Measurements from ENCODE around the gene TUBB2A.
A peak's percentile ranks its signal among the peaks of the same experiment; 100 is the strongest.
"Not testable (repeated sequence)": the region's sequence is repeated elsewhere in the genome, so short reads cannot be mapped to it uniquely, and the experiment has no call there.

TUBB2A gene

DNA sequence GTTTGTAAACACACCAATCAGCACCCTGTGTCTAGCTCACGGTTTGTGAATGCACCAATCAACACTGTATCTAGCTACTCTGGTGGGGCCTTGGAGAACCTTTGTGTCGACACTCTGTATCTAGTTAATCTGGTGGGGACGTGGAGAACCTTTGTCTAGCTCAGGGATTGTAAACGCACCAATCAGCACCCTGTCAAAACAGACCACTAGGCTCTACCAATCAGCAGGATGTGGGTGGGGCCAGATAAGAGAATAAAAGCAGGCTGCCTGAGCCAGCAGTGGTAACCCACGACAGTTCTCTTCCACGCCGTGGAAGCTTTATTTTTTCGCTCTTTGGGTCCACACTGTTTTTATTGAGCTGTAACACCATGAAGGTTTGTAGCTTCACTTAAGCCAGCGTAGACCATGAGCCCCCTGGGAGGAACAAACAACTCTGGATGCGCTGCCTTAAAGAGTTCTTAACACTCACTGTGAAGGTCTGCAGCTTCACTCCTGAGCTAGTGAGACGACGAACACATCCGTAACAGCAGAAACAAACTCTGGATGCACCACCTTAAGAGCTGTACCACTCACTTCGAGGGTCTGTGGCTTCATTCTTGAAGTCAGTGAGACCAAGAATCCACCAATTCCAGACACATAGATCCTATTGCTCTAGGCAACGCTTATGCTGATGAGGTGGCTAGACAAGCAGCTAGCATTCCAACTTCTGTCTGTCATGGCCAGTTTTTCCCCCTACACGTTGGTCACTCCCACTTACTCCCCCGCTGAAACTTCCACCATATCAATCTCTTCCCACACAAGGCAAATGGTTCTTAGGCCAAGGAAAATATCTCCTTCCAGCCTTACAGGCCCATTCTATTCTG is 14.2 kb upstream of the TUBB2A start:
- not testable (repeated sequence) for H3K9me3 Mint-ChIP-seq; H3K27ac Mint-ChIP-seq; ATAC-seq; H3K36me3 Mint-ChIP-seq (ENCODE audit: low read depth); H3K4me1 Mint-ChIP-seq; H3K27me3 Mint-ChIP-seq; DNase-seq; H3K4me3 Mint-ChIP-seq

GRCh38 chr6:3170676-3171075 is 13.3 kb upstream of the TUBB2A start:
- not testable (repeated sequence) for H3K36me3 Mint-ChIP-seq (ENCODE audit: low read depth); H3K4me3 Mint-ChIP-seq; H3K27me3 Mint-ChIP-seq; H3K4me1 Mint-ChIP-seq; DNase-seq; H3K9me3 Mint-ChIP-seq; H3K27ac Mint-ChIP-seq; ATAC-seq

GRCh38 chr6:3168046-3168445 is 10.7 kb upstream of the TUBB2A start:
- not testable (repeated sequence) for H3K4me3 Mint-ChIP-seq; H3K36me3 Mint-ChIP-seq (ENCODE audit: low read depth); H3K27me3 Mint-ChIP-seq; DNase-seq; ATAC-seq; H3K9me3 Mint-ChIP-seq; H3K27ac Mint-ChIP-seq
- H3K4me1 Mint-ChIP-seq: peaks cover 13% of the 10 kb centered on the region

DNA sequence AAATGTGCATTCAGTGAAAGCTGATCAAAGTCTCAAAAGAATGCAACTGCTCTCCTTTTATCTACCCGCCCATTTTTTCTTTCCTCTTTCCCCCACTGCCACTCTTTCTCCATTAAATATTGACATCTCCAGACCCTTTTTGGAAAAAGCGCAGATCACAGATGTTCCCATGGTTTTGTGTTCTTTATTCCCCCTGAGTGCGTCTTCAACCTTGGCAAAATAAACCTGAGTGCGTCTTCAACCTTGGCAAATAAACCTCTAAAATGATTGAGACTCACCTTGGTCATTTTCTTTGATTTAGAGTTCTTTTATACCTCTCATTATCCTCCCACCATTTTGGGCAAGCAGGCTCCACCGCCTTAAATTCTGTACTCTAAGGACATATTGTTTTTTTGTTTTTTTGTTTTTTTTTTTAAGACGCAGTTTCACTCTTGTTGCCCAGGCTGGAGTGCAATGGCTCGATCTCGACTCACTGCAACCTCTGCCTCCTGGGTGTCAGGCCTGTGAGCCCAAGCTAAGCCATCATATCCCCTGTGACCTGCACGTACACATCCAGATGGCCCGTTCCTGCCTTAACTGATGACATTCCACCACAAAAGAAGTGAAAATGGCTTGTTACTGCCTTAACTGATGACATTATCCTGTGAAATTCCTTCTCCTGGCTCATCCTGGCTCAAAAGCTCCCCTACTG is 9.3 kb upstream of the TUBB2A start:
- not testable (repeated sequence) for H3K27ac Mint-ChIP-seq

DNA sequence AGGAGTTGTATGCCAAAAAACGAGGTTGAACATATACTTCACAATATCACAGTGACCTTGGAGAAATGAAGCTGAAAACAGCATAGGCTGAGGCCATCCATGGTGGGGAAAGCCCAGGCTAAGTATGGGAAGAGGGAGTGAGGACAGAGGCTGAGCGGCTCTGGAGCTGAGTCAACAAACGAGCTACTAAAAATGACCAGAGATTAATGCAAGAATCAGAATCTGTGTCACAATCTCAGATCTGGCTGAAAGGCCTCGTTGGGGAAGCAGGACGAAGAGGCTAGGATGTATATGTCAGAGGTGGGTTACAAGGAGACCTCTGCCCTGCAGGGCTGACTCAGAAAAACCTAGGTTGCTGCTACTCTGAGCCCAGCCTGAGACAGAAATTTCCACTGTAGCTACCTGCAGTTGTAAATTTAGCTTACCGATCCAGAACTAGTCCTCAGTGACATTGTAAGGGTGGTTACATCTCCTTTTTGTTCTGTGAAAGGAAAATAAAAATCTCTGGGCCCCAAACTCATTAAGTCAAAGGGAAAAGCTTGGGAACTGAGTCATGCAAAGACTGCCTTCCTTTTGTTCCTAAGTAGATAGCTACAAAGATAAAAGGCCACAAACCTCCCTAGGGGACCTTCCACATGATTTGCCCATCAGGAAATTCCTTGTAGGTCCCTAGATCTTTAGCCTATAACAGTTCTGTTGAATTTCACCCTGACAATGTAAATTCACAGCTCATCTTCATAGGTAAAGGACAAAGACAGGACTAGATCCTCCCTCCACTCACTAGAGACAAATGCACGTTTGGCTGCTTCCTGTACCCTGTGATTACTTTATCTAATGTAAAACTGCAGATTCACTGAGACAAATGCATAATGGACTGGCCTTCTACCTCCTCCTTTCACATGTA is 8.5 kb upstream of the TUBB2A start:
- peaks cover 16% of the 10 kb centered on the region for H3K27me3 Mint-ChIP-seq
- DNase-seq (no peak), ATAC-seq (peak; percentile 25)
- H3K4me1 Mint-ChIP-seq: peaks cover 19% of the 10 kb centered on the region
- H3K36me3 Mint-ChIP-seq (ENCODE audit: low read depth): no peaks in the 10 kb centered on the region
- no peak overlapping the region for H3K27ac Mint-ChIP-seq
- no peaks in the 10 kb centered on the region for H3K9me3 Mint-ChIP-seq
- H3K4me3 Mint-ChIP-seq: no peak overlapping the region

More for the DNA sequence above, 9.3 kb upstream of the TUBB2A start:
- DNase-seq; H3K36me3 Mint-ChIP-seq (ENCODE audit: low read depth); H3K9me3 Mint-ChIP-seq; H3K4me3 Mint-ChIP-seq; ATAC-seq: not testable (repeated sequence)
- H3K27me3 Mint-ChIP-seq: peaks cover 14% of the 10 kb centered on the region
- peaks cover 19% of the 10 kb centered on the region for H3K4me1 Mint-ChIP-seq

DNA sequence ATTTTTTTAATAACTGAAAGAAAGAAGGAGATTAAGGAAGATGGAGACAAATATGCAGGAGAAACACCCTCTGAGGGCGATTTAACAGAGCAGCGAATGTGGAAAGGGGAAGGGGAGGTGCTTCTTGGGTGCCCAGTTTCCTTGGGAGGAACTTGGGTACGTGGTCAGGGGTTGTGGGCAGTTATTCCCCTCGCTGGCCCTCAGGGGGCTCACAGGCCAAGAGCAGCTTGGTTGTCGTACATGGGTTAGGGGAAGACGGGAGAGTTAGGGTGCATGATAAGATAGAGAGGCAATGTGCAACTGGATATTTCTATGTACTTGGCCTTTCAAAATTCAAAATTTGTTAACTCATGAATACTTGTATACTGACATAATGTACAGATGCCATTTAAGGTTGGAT is 7.0 kb upstream of the TUBB2A start:
- no peak overlapping the region for H3K27ac Mint-ChIP-seq
- peaks cover 21% of the 10 kb centered on the region for H3K27me3 Mint-ChIP-seq
- ATAC-seq (no peak), DNase-seq (no peak)
- peaks cover 4% of the 10 kb centered on the region for H3K9me3 Mint-ChIP-seq
- no peaks in the 10 kb centered on the region for H3K36me3 Mint-ChIP-seq (ENCODE audit: low read depth)
- no peak overlapping the region for H3K4me3 Mint-ChIP-seq
- H3K4me1 Mint-ChIP-seq: peaks cover 27% of the 10 kb centered on the region

- Mint-ChIP-seq H3K27me3 (peaks cover 25% of the 10 kb centered on the region), H3K27ac (no peak overlapping the region), H3K4me3 (peak overlapping the region; percentile 78), H3K9me3 (peaks cover 4% of the 10 kb centered on the region), H3K4me1 (peaks cover 29% of the 10 kb centered on the region), H3K36me3 (ENCODE audit: low read depth) (no peaks in the 10 kb centered on the region)
- DNase-seq: no peak
- no peak for ATAC-seq
Observed at GRCh38 chr6:3163248-3163594, 5.9 kb upstream of the TUBB2A start.

DNA sequence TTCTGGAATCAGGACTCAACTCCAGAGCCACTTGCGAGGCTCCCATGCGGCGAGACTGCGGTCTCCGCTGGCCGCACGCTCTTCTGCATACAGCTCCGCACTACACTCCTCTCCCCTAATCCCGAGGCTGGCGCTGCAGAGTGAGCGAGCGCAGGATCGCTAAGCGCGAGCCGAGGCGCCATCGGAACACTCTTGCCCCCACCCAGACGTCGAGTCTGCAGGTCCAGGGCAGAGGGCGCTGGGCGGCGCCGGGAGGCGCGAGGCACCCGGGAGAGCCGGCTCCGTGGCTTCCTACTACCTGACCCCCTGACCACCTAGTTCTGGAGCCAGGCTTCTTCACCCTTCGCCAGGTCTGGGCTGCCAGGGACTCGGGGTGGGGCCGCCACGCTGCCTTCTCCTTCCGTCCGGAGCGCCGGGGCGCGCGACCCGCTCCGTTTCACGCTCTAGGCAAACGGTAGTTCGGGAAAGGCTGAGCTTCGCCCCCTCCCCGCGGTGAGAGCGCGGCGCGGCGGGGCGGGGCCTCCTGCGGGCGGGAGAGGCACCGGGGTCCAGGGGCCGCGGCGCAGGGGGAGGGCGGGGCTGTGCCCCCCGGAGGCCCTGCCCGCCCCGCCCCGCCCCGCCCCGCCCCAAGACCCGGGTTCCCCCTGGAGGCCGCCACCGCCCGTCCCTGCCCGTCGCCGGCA is 5.4 kb upstream of the TUBB2A start:
- ATAC-seq (peak; percentile 77), DNase-seq (peak; percentile 57)
- Mint-ChIP-seq H3K27me3 (peaks cover 27% of the 10 kb centered on the region), H3K9me3 (peaks cover 4% of the 10 kb centered on the region), H3K4me1 (peaks cover 31% of the 10 kb centered on the region), H3K4me3 (peak overlapping the region; percentile 78), H3K27ac (no peak overlapping the region), H3K36me3 (ENCODE audit: low read depth) (no peaks in the 10 kb centered on the region)

GRCh38 chr6:3162067-3162497 is 4.7 kb upstream of the TUBB2A start:
- H3K9me3 Mint-ChIP-seq: peaks cover 4% of the 10 kb centered on the region
- H3K27ac Mint-ChIP-seq: no peak overlapping the region
- DNase-seq: no peak
- H3K36me3 Mint-ChIP-seq (ENCODE audit: low read depth): no peaks in the 10 kb centered on the region
- ATAC-seq: no peak
- H3K27me3 Mint-ChIP-seq: peaks cover 27% of the 10 kb centered on the region
- H3K4me3 Mint-ChIP-seq: peak overlapping the region; percentile 78
- peaks cover 31% of the 10 kb centered on the region for H3K4me1 Mint-ChIP-seq

GRCh38 chr6:3159805-3160781 is 2.7 kb upstream of the TUBB2A start:
- Mint-ChIP-seq H3K27me3 (peaks cover 38% of the 10 kb centered on the region), H3K4me3 (no peak overlapping the region), H3K4me1 (peaks cover 32% of the 10 kb centered on the region), H3K27ac (no peak overlapping the region), H3K9me3 (peaks cover 4% of the 10 kb centered on the region), H3K36me3 (ENCODE audit: low read depth) (no peaks in the 10 kb centered on the region)
- peak; percentile 18 for ATAC-seq
- DNase-seq: peak; percentile 22

DNA sequence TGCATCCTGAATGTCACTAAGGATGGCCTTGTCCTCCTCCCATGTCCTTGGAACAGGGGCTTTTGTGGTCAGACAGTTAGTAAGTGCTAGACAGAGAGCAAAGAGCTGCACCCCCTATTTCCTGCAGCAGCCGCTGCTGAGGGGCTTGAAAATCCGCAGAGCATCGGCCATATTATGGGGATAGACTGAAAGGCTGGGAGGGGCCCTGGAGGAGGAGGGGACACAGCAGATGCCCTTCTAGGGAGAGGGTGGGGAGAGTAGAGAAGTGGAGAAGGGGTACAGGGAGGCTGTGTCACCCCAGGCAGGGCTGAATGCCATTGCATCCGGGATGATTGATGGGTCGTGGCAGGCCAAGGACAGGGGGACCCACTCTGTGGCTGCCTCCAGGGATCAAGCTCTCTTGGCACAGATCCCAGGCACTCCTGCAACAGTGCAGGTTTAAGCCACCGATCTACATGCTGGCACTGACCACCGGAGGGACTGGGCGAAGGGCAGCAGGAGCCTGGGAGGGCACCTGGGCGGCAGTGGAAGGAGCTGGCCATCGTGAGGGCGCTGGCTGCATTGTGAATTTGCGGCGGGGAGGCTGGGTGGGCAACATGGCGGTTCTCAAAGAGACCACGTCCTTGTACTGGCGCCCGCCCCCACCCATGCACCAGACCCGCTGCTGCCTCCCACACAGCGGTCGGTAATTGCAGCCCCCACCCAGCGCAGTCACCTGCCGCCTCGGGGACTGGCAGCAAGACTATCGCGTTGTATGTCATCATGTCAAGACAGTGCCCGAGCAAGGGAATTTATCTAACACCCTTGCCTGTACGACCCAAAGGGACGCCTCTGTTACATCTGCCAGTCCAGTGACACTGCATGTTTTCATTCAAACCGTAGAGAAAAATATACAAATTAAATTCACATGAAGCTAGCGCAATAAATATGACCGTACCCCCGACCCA is 887 bp downstream of the TUBB2A start:
- not testable (repeated sequence) for H3K9me3 Mint-ChIP-seq; ATAC-seq; DNase-seq; H3K36me3 Mint-ChIP-seq (ENCODE audit: low read depth)
- H3K4me1 Mint-ChIP-seq: peaks cover 19% of the 10 kb centered on the region
- peaks cover 23% of the 10 kb centered on the region for H3K27me3 Mint-ChIP-seq
- H3K27ac Mint-ChIP-seq: peak overlapping the region; percentile 84
- H3K4me3 Mint-ChIP-seq: peak overlapping the region; percentile 81

GRCh38 chr6:3155416-3155815 is 1.9 kb downstream of the TUBB2A start:
- not testable (repeated sequence) for H3K27ac Mint-ChIP-seq; H3K9me3 Mint-ChIP-seq; H3K36me3 Mint-ChIP-seq (ENCODE audit: low read depth); ATAC-seq; H3K4me3 Mint-ChIP-seq; DNase-seq
- Mint-ChIP-seq H3K4me1 (peaks cover 19% of the 10 kb centered on the region), H3K27me3 (peaks cover 22% of the 10 kb centered on the region)

Measured in activated naive CD8-positive, alpha-beta T cell treated with anti-CD3 and anti-CD28 coated beads, Interleukin-2, amount 50 U/mL, for 24 hours (primary cell).